IMR-90 (cell line): ENCODE data around the gene CEP95. TPM values are rescaled to one million over a fixed set of nuclear protein-coding genes. Genes with fewer than 3 reads are reported as not detected.

ENCODE experiments used
- ATAC-seq: fragments of 200-7000 bp; cut with Tn5 transposase; 2 replicates; pipeline ENCODE4 v1.9.1; 2020; ENCODE audit warnings: low read depth, mild to moderate bottlenecking, moderate library complexity
- BruUV-seq: library from RNA; stranded (reverse); fragments of 400-500 nt; replicated peaks from 2 replicates; lab custom pipeline; 2021; lab: Mats Ljungman, UMichigan
- CTCF ChIA-PET: fragments of 300-600 bp; formaldehyde crosslinking; extraction: SDS; loops from one replicate; lab custom pipeline; 2021; ENCODE audit warnings: antibody characterized with exemption; lab: Yijun Ruan, JAX
- POLR2A ChIA-PET: fragments of 300-600 bp; sonication (Branson Sonifier 250); formaldehyde crosslinking; loops from one replicate; lab custom pipeline; 2022; ENCODE audit warnings: antibody characterized with exemption; ENCODE audit not compliant: unreplicated experiment; lab: Charles Lee
- DNase-seq: peaks from one replicate; pipeline ENCODE4 v3.0.0; 2013
- H2AFZ ChIP-seq: replicated peaks from 2 replicates; pipeline ENCODE3; 2013; ENCODE audit warnings: low read length, mild to moderate bottlenecking; ENCODE audit not compliant: poor library complexity
- H2AK5ac ChIP-seq: 2 replicates; pipeline ENCODE4 v1.6.1; 2013; ENCODE audit warnings: low read depth, low read length, inconsistent platforms
- H2AK9ac ChIP-seq: replicated peaks from 2 replicates; pipeline ENCODE3; 2013; ENCODE audit warnings: mild to moderate bottlenecking, low read depth, low read length, moderate library complexity; ENCODE audit not compliant: poor library complexity
- H2BK120ac ChIP-seq: 2 replicates; pipeline ENCODE4 v1.6.1; 2013; ENCODE audit warnings: low read depth, low read length, inconsistent platforms
- H2BK15ac ChIP-seq: 3 replicates; pipeline ENCODE4 v1.6.1; 2013; ENCODE audit warnings: low read depth, low read length, inconsistent platforms
- H2BK20ac ChIP-seq: 2 replicates; pipeline ENCODE4 v1.6.1; 2013; ENCODE audit warnings: low read depth, mild to moderate bottlenecking, inconsistent platforms, low read length, moderate library complexity
- H2BK5ac ChIP-seq: 2 replicates; pipeline ENCODE4 v1.6.1; 2013; ENCODE audit warnings: mild to moderate bottlenecking, low read depth, low read length, inconsistent platforms; ENCODE audit not compliant: poor library complexity, severe bottlenecking
- H3K14ac ChIP-seq: replicated peaks from 2 replicates; pipeline ENCODE4 v1.6.1; 2013; ENCODE audit warnings: low read depth, low read length, inconsistent platforms
- H3K18ac ChIP-seq: 2 replicates; pipeline ENCODE4 v1.6.1; 2013; ENCODE audit warnings: low read depth, low read length, control low read depth
- H3K23ac ChIP-seq: 2 replicates; pipeline ENCODE4 v1.6.1; 2013; ENCODE audit warnings: low read depth, low read length, inconsistent platforms
- H3K27ac ChIP-seq: 2 replicates; pipeline ENCODE4 v1.5.1; 2013; ENCODE audit warnings: mild to moderate bottlenecking, control low read depth, low read length; ENCODE audit not compliant: insufficient read depth
- H3K27me3 ChIP-seq: 2 replicates; pipeline ENCODE4 v1.6.1; 2013; ENCODE audit warnings: low read length; ENCODE audit not compliant: control insufficient read depth, insufficient read depth
- H3K36me3 ChIP-seq: 2 replicates; pipeline ENCODE4 v1.6.1; 2013; ENCODE audit warnings: low read length, mixed read lengths; ENCODE audit not compliant: control insufficient read depth, insufficient read depth
- H3K4ac ChIP-seq: 2 replicates; pipeline ENCODE4 v1.6.1; 2013; ENCODE audit warnings: low read depth, low read length, inconsistent platforms
- H3K4me1 ChIP-seq: 2 replicates; pipeline ENCODE4 v1.6.1; 2013; ENCODE audit warnings: low read length, mixed read lengths; ENCODE audit not compliant: control insufficient read depth, insufficient read depth
- H3K4me2 ChIP-seq: 2 replicates; pipeline ENCODE4 v1.6.1; 2013; ENCODE audit warnings: low read depth, mild to moderate bottlenecking, control low read depth, low read length, moderate library complexity
- H3K4me3 ChIP-seq: 2 replicates; pipeline ENCODE4 v1.5.1; 2013; ENCODE audit warnings: low read depth, mild to moderate bottlenecking, control low read depth, low read length, moderate library complexity; ENCODE audit not compliant: insufficient read depth
- H3K56ac ChIP-seq: 2 replicates; pipeline ENCODE4 v1.6.1; 2013; ENCODE audit warnings: low read length, inconsistent platforms; ENCODE audit not compliant: insufficient read depth; ENCODE audit errors: extremely low read depth
- H3K79me1 ChIP-seq, 2 experiments: 2 replicates each; pipeline ENCODE4 v1.6.1; 2013; ENCODE audit warnings: low read length in 2 of 2, inconsistent platforms in 1 of 2, low read depth in 1 of 2
- H3K9ac ChIP-seq: 2 replicates; pipeline ENCODE4 v1.6.1; 2013; ENCODE audit warnings: low read depth, low read length, control low read depth
- H3K9me1 ChIP-seq: 2 replicates; pipeline ENCODE4 v1.6.1; 2013; ENCODE audit warnings: low read length, inconsistent platforms; ENCODE audit not compliant: insufficient read depth
- H3K9me3 ChIP-seq: 2 replicates; pipeline ENCODE4 v1.6.1; 2013; ENCODE audit warnings: low read length; ENCODE audit not compliant: control insufficient read depth, insufficient read depth
- H4K20me1 ChIP-seq: 2 replicates; pipeline ENCODE4 v1.6.1; 2013; ENCODE audit warnings: low read length, inconsistent platforms; ENCODE audit not compliant: insufficient read depth
- H4K5ac ChIP-seq: 2 replicates; pipeline ENCODE4 v1.6.1; 2013; ENCODE audit warnings: mild to moderate bottlenecking, low read depth, low read length, control low read depth
- H4K8ac ChIP-seq, 2 experiments: 2 replicates each; pipeline ENCODE4 v1.6.1; 2013; ENCODE audit warnings: low read depth in 2 of 2, low read length in 2 of 2, control low read depth in 1 of 2, inconsistent platforms in 1 of 2
- H4K91ac ChIP-seq: 2 replicates; pipeline ENCODE4 v1.6.1; 2013; ENCODE audit warnings: low read depth, low read length, inconsistent platforms; ENCODE audit not compliant: insufficient read depth
- POLR2A ChIP-seq: IDR thresholded peaks from 2 replicates; pipeline ENCODE4 v1.6.1; 2012; ENCODE audit warnings: mild to moderate bottlenecking, low read depth, low read length
- WGBS, 2 experiments: methylation state at CpG; one replicate each; pipeline versions ENCODE4 v1.1.5 to v1.1.7; 2013; ENCODE audit warnings: missing lambda C conversion rate in 2 of 2; ENCODE audit not compliant: insufficient read length in 1 of 2; ENCODE audit errors: extremely low coverage in 2 of 2; 5-methylcytosine and 5-hydroxymethylcytosine counted together
- dilution Hi-C: fragments of 300-500 bp; cut with HindIII; formaldehyde crosslinking; loops from one replicate; pipeline ENCODE4 v1.14.3; 2018; ENCODE audit warnings: low sequenced_read_pairs; ENCODE audit not compliant: unreplicated experiment
- in situ Hi-C: fragments of 300-500 bp; cut with MboI; formaldehyde crosslinking; loops from 3 replicates; pipeline ENCODE4 v1.14.3; 2019; ENCODE audit warnings: low sequenced_read_pairs, inconsistent platforms, mixed read lengths
- intact Hi-C: fragments of 100-400 bp; cut with micrococcal nuclease; formaldehyde crosslinking; loops from 2 replicates; pipeline ENCODE4 v1.10.0; 2022
- polyA plus RNA-seq, 3 experiments: library from polyadenylated mRNA; depleted of rRNA; stranded (reverse); fragments of >200 nt; gene quantifications; 2 replicates each; pipeline ENCODE4 v1.2.3, GENCODE V29; 2012; ENCODE audit warnings: low replicate concordance in 1 of 3
- total RNA-seq: library from RNA; depleted of rRNA; stranded (reverse); fragments of >200 nt; gene quantifications from 2 replicates; pipeline ENCODE4 v1.2.3, GENCODE V29; 2012

The CEP95 gene
- total and polyA plus RNA-seq, 2 of the 4 experiments (the other 2 are of a cell fraction): 6.1 to 13.6 TPM

DNA sequence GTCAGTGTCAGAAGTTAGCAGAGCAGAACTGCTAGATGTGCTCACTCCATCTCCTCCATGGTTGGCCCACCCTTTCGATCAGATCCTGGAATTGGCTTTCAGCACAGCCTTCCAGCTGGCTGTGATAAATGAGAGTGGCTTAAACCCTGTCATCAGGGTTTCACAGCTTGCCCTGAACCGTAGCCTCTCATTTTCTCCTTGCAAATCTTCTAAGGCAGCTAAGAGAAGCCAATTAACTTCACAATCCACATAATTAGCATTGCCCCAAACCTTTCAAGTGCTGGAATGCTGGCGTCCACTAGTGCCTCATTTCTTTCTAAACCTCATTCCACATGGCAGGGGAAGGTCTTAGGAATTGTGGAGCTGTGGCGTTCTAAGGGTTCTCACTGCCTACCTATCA is 36.2 kb upstream of the CEP95 start:
- Histone ChIP-seq H3K9me3 (no peaks in the 10 kb centered on the region), H3K56ac (no peak overlapping the region), H3K18ac (no peak overlapping the region), H3K4ac (no peak overlapping the region), H4K5ac (no peak overlapping the region), H3K9ac (no peak overlapping the region), H2BK120ac (no peak overlapping the region), H2BK5ac (no peak overlapping the region), H3K4me1 (no peaks in the 10 kb centered on the region), H3K79me1 (no peaks in the 10 kb centered on the region), H3K27ac (no peak overlapping the region), H2AK9ac (no peak overlapping the region), H3K4me2 (no peak overlapping the region), H2AK5ac (no peak overlapping the region), H4K91ac (no peak overlapping the region), H3K36me3 (no peaks in the 10 kb centered on the region), H3K14ac (no peak overlapping the region), H2AFZ (peak overlapping the region; percentile 13), H4K20me1 (no peaks in the 10 kb centered on the region), H3K23ac (no peak overlapping the region), H4K8ac (no peak overlapping the region), H2BK15ac (no peak overlapping the region), H3K27me3 (peaks cover 8% of the 10 kb centered on the region), H3K4me3 (no peak overlapping the region), H2BK20ac (no peak overlapping the region), H3K9me1 (no peaks in the 10 kb centered on the region)
- WGBS, 2 experiments: 20% methylated on average over 1 of the region's 4 CpGs; no CpG with 5 or more reads in 1 of the 2 experiments
- intact Hi-C loops (no loop called here), dilution Hi-C loops (no loop called here), in situ Hi-C loops (no loop called here)
- CTCF ChIA-PET: interaction anchor here (0.6 kb wide), 1 partner anchor 15 kb away, joined by 3 read pairs; no protein-coding TSS in a partner anchor
- no peak for ATAC-seq
- DNase-seq: no peak
- BruUV-seq: no TSS peak
- TF ChIP-seq POLR2A: no peak
- POLR2A ChIA-PET: no interaction called here
